ENCODE measurements around the gene CLEC10A.
"Not testable (repeated sequence)": the region's sequence is repeated elsewhere in the genome, so short reads cannot be mapped to it uniquely, and the experiment has no call there.

The CLEC10A gene

GRCh38 chr17:7079581-7080455, at the start of gene CLEC10A:
Gene CLEC10A, minus strand, starts transcription at chr17:7080251. Its CDS starts 1,439 bp downstream, at chr17:7078812.
- no peak within 1 kb of the TSS for H2AFZ ChIP-seq (ENCODE audit: low read depth, low read length, severe bottlenecking)
- no peaks in the 10 kb centered on the region for H3F3A ChIP-seq (ENCODE audit: insufficient read depth)

GRCh38 chr17:7129311-7129710, 49.3 kb upstream of the CLEC10A start:
- H3K9me2 ChIP-seq (replicated peaks; ENCODE audit: insufficient read depth, low read length), result no peaks in the 10 kb centered on the region

More at GRCh38 chr17:7079581-7080455, at the start of gene CLEC10A:
- Histone ChIP-seq H3K9me3 (ENCODE audit: insufficient read depth, low read length) (no peaks in the 10 kb centered on the region), H3K27ac (ENCODE audit: low read depth, low read length) (no peak within 1 kb of the TSS), H3K79me2 (ENCODE audit: insufficient read depth, low read length) (no peaks in the 10 kb centered on the region), H3K9ac (ENCODE audit: low read length) (no peak within 1 kb of the TSS), H3K4me2 (ENCODE audit: low read depth, low read length, poor library complexity, severe bottlenecking) (no peak within 1 kb of the TSS), H3K27me3 (ENCODE audit: low read length) (no peaks in the 10 kb centered on the region), H3K4me3 (ENCODE audit: insufficient read depth, low read length, poor library complexity, severe bottlenecking) (no peak within 1 kb of the TSS), H4K20me1 (ENCODE audit: low read depth, low read length) (no peaks in the 10 kb centered on the region), H3K9me2 (replicated peaks; ENCODE audit: insufficient read depth, low read length) (no peaks in the 10 kb centered on the region), H3K36me3 (ENCODE audit: low read length) (no peaks in the 10 kb centered on the region)
- TF ChIP-seq EZH2phosphoT487 (conservative IDR thresholded peaks at IDR 0.05; ENCODE audit: low read length), result no peak
- no peak for TF ChIP-seq CTCF (IDR thresholded peaks at IDR 0.05; ENCODE audit: insufficient read depth, low read length, poor library complexity, severe bottlenecking)

GRCh38 chr17:7128160-7128559, 48.1 kb upstream of the CLEC10A start:
- Histone ChIP-seq H3K27ac (ENCODE audit: low read depth, low read length) (no peak overlapping the region), H3K4me3 (ENCODE audit: insufficient read depth, low read length, poor library complexity, severe bottlenecking) (no peak overlapping the region), H3K9me3 (ENCODE audit: insufficient read depth, low read length) (no peaks in the 10 kb centered on the region), H3K9ac (ENCODE audit: low read length) (no peak overlapping the region), H2AFZ (ENCODE audit: low read depth, low read length, severe bottlenecking) (no peak overlapping the region), H3K79me2 (ENCODE audit: insufficient read depth, low read length) (no peaks in the 10 kb centered on the region), H3K4me2 (ENCODE audit: low read depth, low read length, poor library complexity, severe bottlenecking) (no peak overlapping the region), H3F3A (ENCODE audit: insufficient read depth) (0 out of 2 replicates have a peak, but pooled peaks cover 6% of the 10 kb centered on the region), H3K36me3 (ENCODE audit: low read length) (no peaks in the 10 kb centered on the region), H4K20me1 (ENCODE audit: low read depth, low read length) (no peaks in the 10 kb centered on the region), H3K9me2 (replicated peaks; ENCODE audit: insufficient read depth, low read length) (no peaks in the 10 kb centered on the region), H3K27me3 (ENCODE audit: low read length) (no peaks in the 10 kb centered on the region)
- TF ChIP-seq EZH2phosphoT487 (conservative IDR thresholded peaks at IDR 0.05; ENCODE audit: low read length) (no peak), CTCF (IDR thresholded peaks at IDR 0.05; ENCODE audit: insufficient read depth, low read length, poor library complexity, severe bottlenecking) (no peak)

More at GRCh38 chr17:7129311-7129710, 49.3 kb upstream of the CLEC10A start:
- no peaks in the 10 kb centered on the region for H3K36me3 ChIP-seq (ENCODE audit: low read length)
- H3K27ac ChIP-seq (ENCODE audit: low read depth, low read length), result no peak overlapping the region
- H2AFZ ChIP-seq (ENCODE audit: low read depth, low read length, severe bottlenecking), result no peak overlapping the region
- no peaks in the 10 kb centered on the region for H3K9me3 ChIP-seq (ENCODE audit: insufficient read depth, low read length)
- H3F3A ChIP-seq (ENCODE audit: insufficient read depth), result 0 out of 2 replicates have a peak, but pooled peaks cover 6% of the 10 kb centered on the region
- H4K20me1 ChIP-seq (ENCODE audit: low read depth, low read length), result no peaks in the 10 kb centered on the region
- H3K79me2 ChIP-seq (ENCODE audit: insufficient read depth, low read length), result no peaks in the 10 kb centered on the region
- no peak overlapping the region for H3K4me2 ChIP-seq (ENCODE audit: low read depth, low read length, poor library complexity, severe bottlenecking)
- no peak overlapping the region for H3K4me3 ChIP-seq (ENCODE audit: insufficient read depth, low read length, poor library complexity, severe bottlenecking)
- no peak for TF ChIP-seq CTCF (IDR thresholded peaks at IDR 0.05; ENCODE audit: insufficient read depth, low read length, poor library complexity, severe bottlenecking)
- TF ChIP-seq EZH2phosphoT487 (conservative IDR thresholded peaks at IDR 0.05; ENCODE audit: low read length), result no peak
- H3K27me3 ChIP-seq (ENCODE audit: low read length), result no peaks in the 10 kb centered on the region
- no peak overlapping the region for H3K9ac ChIP-seq (ENCODE audit: low read length)

GRCh38 chr17:7127501-7127900, 47.5 kb upstream of the CLEC10A start:
- not testable (repeated sequence) for H3F3A ChIP-seq (ENCODE audit: insufficient read depth); H3K27ac ChIP-seq (ENCODE audit: low read depth, low read length); H3K27me3 ChIP-seq (ENCODE audit: low read length); H3K36me3 ChIP-seq (ENCODE audit: low read length); H3K9me3 ChIP-seq (ENCODE audit: insufficient read depth, low read length); H3K4me2 ChIP-seq (ENCODE audit: low read depth, low read length, poor library complexity, severe bottlenecking); H3K4me3 ChIP-seq (ENCODE audit: insufficient read depth, low read length, poor library complexity, severe bottlenecking); H4K20me1 ChIP-seq (ENCODE audit: low read depth, low read length); H3K79me2 ChIP-seq (ENCODE audit: insufficient read depth, low read length); H3K9me2 ChIP-seq (replicated peaks; ENCODE audit: insufficient read depth, low read length); H2AFZ ChIP-seq (ENCODE audit: low read depth, low read length, severe bottlenecking); H3K9ac ChIP-seq (ENCODE audit: low read length)

- not testable (repeated sequence) for H3K9me3 ChIP-seq (ENCODE audit: insufficient read depth, low read length); H3K9ac ChIP-seq (ENCODE audit: low read length); H3K27me3 ChIP-seq (ENCODE audit: low read length); H3K4me3 ChIP-seq (ENCODE audit: insufficient read depth, low read length, poor library complexity, severe bottlenecking); H3K4me2 ChIP-seq (ENCODE audit: low read depth, low read length, poor library complexity, severe bottlenecking); H3F3A ChIP-seq (ENCODE audit: insufficient read depth); H4K20me1 ChIP-seq (ENCODE audit: low read depth, low read length); H2AFZ ChIP-seq (ENCODE audit: low read depth, low read length, severe bottlenecking); H3K79me2 ChIP-seq (ENCODE audit: insufficient read depth, low read length); H3K27ac ChIP-seq (ENCODE audit: low read depth, low read length); H3K36me3 ChIP-seq (ENCODE audit: low read length); H3K9me2 ChIP-seq (replicated peaks; ENCODE audit: insufficient read depth, low read length)
Measured at GRCh38 chr17:7126386-7126785, 46.3 kb upstream of the CLEC10A start.
